Activated T-helper 17 cell treated with anti-CD3 and anti-CD28 coated beads, Interleukin-2, amount 50 U/mL, for 72 hours (primary cell): ENCODE measurements around the gene FGD4. TPM values are rescaled to one million over a fixed set of nuclear protein-coding genes. Genes with fewer than 3 reads are reported as not detected.

Experiments
- ATAC-seq: fragments of 150-1000 bp; cut with Tn5 transposase; replicated peaks from 2 replicates; pipeline ENCODE4 v1.10.0; 2021; ENCODE audit warnings: mild to moderate bottlenecking, moderate library complexity
- H3K27ac Mint-ChIP-seq: one replicate; pipeline ENCODE4 v1.8.0; 2022; ENCODE audit warnings: mixed read lengths
- H3K27me3 Mint-ChIP-seq: one replicate; pipeline ENCODE4 v1.8.0; 2022; ENCODE audit warnings: mixed read lengths
- H3K36me3 Mint-ChIP-seq: one replicate; pipeline ENCODE4 v1.8.0; 2022; ENCODE audit warnings: low read depth, mild to moderate bottlenecking, mixed read lengths
- H3K4me1 Mint-ChIP-seq: one replicate; pipeline ENCODE4 v1.8.0; 2022; ENCODE audit warnings: mixed read lengths
- H3K4me3 Mint-ChIP-seq: one replicate; pipeline ENCODE4 v1.8.0; 2022; ENCODE audit warnings: mild to moderate bottlenecking, mixed read lengths
- H3K9me3 Mint-ChIP-seq: one replicate; pipeline ENCODE4 v1.8.0; 2022; ENCODE audit warnings: mixed read lengths
- total RNA-seq, 2 donors: library from RNA; stranded (reverse); gene quantifications; one replicate each; pipeline ENCODE4 v1.2.3, GENCODE V29; 2022

Gene FGD4
- total RNA-seq, 2 donors from 2014 or later: 0.21 to 0.32 TPM

GRCh38 chr12:32574585-32574984 is 175.2 kb downstream of the FGD4 start:
- Mint-ChIP-seq H3K27ac (no peak overlapping the region), H3K27me3 (peaks cover 7% of the 10 kb centered on the region), H3K9me3 (no peaks in the 10 kb centered on the region), H3K4me3 (no peak overlapping the region), H3K36me3 (no peaks in the 10 kb centered on the region), H3K4me1 (no peaks in the 10 kb centered on the region)
- no peak for ATAC-seq

- Mint-ChIP-seq H3K4me1 (no peaks in the 10 kb centered on the region), H3K27me3 (peaks cover 7% of the 10 kb centered on the region), H3K36me3 (no peaks in the 10 kb centered on the region), H3K4me3 (no peak overlapping the region), H3K27ac (no peak overlapping the region), H3K9me3 (no peaks in the 10 kb centered on the region)
- no peak for ATAC-seq
These were observed 178.0 kb downstream of the FGD4 start for GRCh38 chr12:32577328-32577727.

GRCh38 chr12:32583534-32583933 is 184.2 kb downstream of the FGD4 start:
- no peak overlapping the region for H3K27ac Mint-ChIP-seq
- peaks cover 6% of the 10 kb centered on the region for H3K4me1 Mint-ChIP-seq
- no peak overlapping the region for H3K4me3 Mint-ChIP-seq
- no peaks in the 10 kb centered on the region for H3K9me3 Mint-ChIP-seq
- H3K27me3 Mint-ChIP-seq: peaks cover 3% of the 10 kb centered on the region
- no peak for ATAC-seq
- no peaks in the 10 kb centered on the region for H3K36me3 Mint-ChIP-seq

GRCh38 chr12:32585680-32586079 is 186.3 kb downstream of the FGD4 start:
- Mint-ChIP-seq H3K27ac (no peak overlapping the region), H3K27me3 (no peaks in the 10 kb centered on the region), H3K4me1 (peaks cover 13% of the 10 kb centered on the region), H3K9me3 (no peaks in the 10 kb centered on the region), H3K4me3 (no peak overlapping the region), H3K36me3 (no peaks in the 10 kb centered on the region)
- no peak for ATAC-seq

GRCh38 chr12:32586390-32586789 is 187.0 kb downstream of the FGD4 start:
- ATAC-seq: peak; percentile 39
- peaks cover 13% of the 10 kb centered on the region for H3K4me1 Mint-ChIP-seq

GRCh38 chr12:32587581-32588495 is 188.5 kb downstream of the FGD4 start:
- no peaks in the 10 kb centered on the region for H3K36me3 Mint-ChIP-seq
- no peak overlapping the region for H3K27ac Mint-ChIP-seq
- no peak overlapping the region for H3K4me3 Mint-ChIP-seq
- H3K27me3 Mint-ChIP-seq: no peaks in the 10 kb centered on the region
- no peaks in the 10 kb centered on the region for H3K9me3 Mint-ChIP-seq
- no peak for ATAC-seq
- H3K4me1 Mint-ChIP-seq: peaks cover 13% of the 10 kb centered on the region

More at GRCh38 chr12:32586390-32586789, 187.0 kb downstream of the FGD4 start:
- Mint-ChIP-seq H3K9me3 (no peaks in the 10 kb centered on the region), H3K27ac (no peak overlapping the region), H3K27me3 (no peaks in the 10 kb centered on the region), H3K4me3 (no peak overlapping the region), H3K36me3 (no peaks in the 10 kb centered on the region)

- H3K4me3 Mint-ChIP-seq: no peak overlapping the region
- H3K27me3 Mint-ChIP-seq: no peaks in the 10 kb centered on the region
- no peaks in the 10 kb centered on the region for H3K9me3 Mint-ChIP-seq
- H3K36me3 Mint-ChIP-seq: no peaks in the 10 kb centered on the region
- no peak overlapping the region for H3K27ac Mint-ChIP-seq
- no peak for ATAC-seq
- peaks cover 13% of the 10 kb centered on the region for H3K4me1 Mint-ChIP-seq
These were observed 189.2 kb downstream of the FGD4 start for GRCh38 chr12:32588604-32589003.

GRCh38 chr12:32589165-32589865 is 190.0 kb downstream of the FGD4 start:
- Mint-ChIP-seq H3K4me3 (no peak overlapping the region), H3K4me1 (peaks cover 13% of the 10 kb centered on the region), H3K36me3 (no peaks in the 10 kb centered on the region), H3K27me3 (no peaks in the 10 kb centered on the region), H3K27ac (no peak overlapping the region), H3K9me3 (no peaks in the 10 kb centered on the region)
- ATAC-seq: peak; percentile 29

- Mint-ChIP-seq H3K4me1 (no peaks in the 10 kb centered on the region), H3K27ac (no peak overlapping the region), H3K27me3 (no peaks in the 10 kb centered on the region), H3K36me3 (no peaks in the 10 kb centered on the region), H3K9me3 (no peaks in the 10 kb centered on the region), H3K4me3 (no peak overlapping the region)
- ATAC-seq: no peak
These were observed 195.9 kb downstream of the FGD4 start for GRCh38 chr12:32595251-32595650.

- H3K9me3 Mint-ChIP-seq: no peaks in the 10 kb centered on the region
These were observed 196.7 kb downstream of the FGD4 start for GRCh38 chr12:32596030-32596429.

GRCh38 chr12:32598688-32599087 is 199.3 kb downstream of the FGD4 start:
- ATAC-seq: no peak
- Mint-ChIP-seq H3K9me3 (no peaks in the 10 kb centered on the region), H3K4me1 (no peaks in the 10 kb centered on the region), H3K27ac (no peak overlapping the region), H3K4me3 (no peak overlapping the region), H3K36me3 (no peaks in the 10 kb centered on the region), H3K27me3 (no peaks in the 10 kb centered on the region)

More at GRCh38 chr12:32596030-32596429, 196.7 kb downstream of the FGD4 start:
- H3K4me3 Mint-ChIP-seq: no peak overlapping the region
- H3K27me3 Mint-ChIP-seq: no peaks in the 10 kb centered on the region
- ATAC-seq: no peak
- no peak overlapping the region for H3K27ac Mint-ChIP-seq
- no peaks in the 10 kb centered on the region for H3K36me3 Mint-ChIP-seq
- no peaks in the 10 kb centered on the region for H3K4me1 Mint-ChIP-seq

- H3K27ac Mint-ChIP-seq: no peak overlapping the region
- H3K4me3 Mint-ChIP-seq: no peak overlapping the region
- H3K9me3 Mint-ChIP-seq: no peaks in the 10 kb centered on the region
- H3K4me1 Mint-ChIP-seq: peaks cover 7% of the 10 kb centered on the region
- no peaks in the 10 kb centered on the region for H3K27me3 Mint-ChIP-seq
- ATAC-seq: no peak
- no peaks in the 10 kb centered on the region for H3K36me3 Mint-ChIP-seq
These were observed 201.3 kb downstream of the FGD4 start for GRCh38 chr12:32600681-32601080.

- peaks cover 7% of the 10 kb centered on the region for H3K4me1 Mint-ChIP-seq
- no peaks in the 10 kb centered on the region for H3K27me3 Mint-ChIP-seq
- no peak for ATAC-seq
- H3K27ac Mint-ChIP-seq: no peak overlapping the region
- no peaks in the 10 kb centered on the region for H3K36me3 Mint-ChIP-seq
- H3K9me3 Mint-ChIP-seq: no peaks in the 10 kb centered on the region
- H3K4me3 Mint-ChIP-seq: no peak overlapping the region
These were observed 203.7 kb downstream of the FGD4 start for GRCh38 chr12:32603071-32603470.

GRCh38 chr12:32603858-32604257 is 204.5 kb downstream of the FGD4 start:
- Mint-ChIP-seq H3K27ac (no peak overlapping the region), H3K4me1 (peaks cover 7% of the 10 kb centered on the region), H3K36me3 (no peaks in the 10 kb centered on the region), H3K27me3 (no peaks in the 10 kb centered on the region), H3K9me3 (no peaks in the 10 kb centered on the region), H3K4me3 (no peak overlapping the region)
- ATAC-seq: peak; percentile 99

- Mint-ChIP-seq H3K27ac (no peak overlapping the region), H3K9me3 (no peaks in the 10 kb centered on the region), H3K27me3 (peaks cover 5% of the 10 kb centered on the region), H3K4me1 (peaks cover 7% of the 10 kb centered on the region), H3K36me3 (no peaks in the 10 kb centered on the region), H3K4me3 (no peak overlapping the region)
- no peak for ATAC-seq
These were observed 205.2 kb downstream of the FGD4 start for GRCh38 chr12:32604565-32604964.
